ENCODE results near the gene MESP2. TPM values are rescaled to one million over a fixed set of nuclear protein-coding genes. Genes with fewer than 3 reads are reported as not detected.

Gene MESP2
- total and polyA plus RNA-seq, 2 of the 8 experiments (the other 6 are each of a cell fraction or from before 2014, with no cell fraction given) = 0.35 to 0.80 TPM

DNA sequence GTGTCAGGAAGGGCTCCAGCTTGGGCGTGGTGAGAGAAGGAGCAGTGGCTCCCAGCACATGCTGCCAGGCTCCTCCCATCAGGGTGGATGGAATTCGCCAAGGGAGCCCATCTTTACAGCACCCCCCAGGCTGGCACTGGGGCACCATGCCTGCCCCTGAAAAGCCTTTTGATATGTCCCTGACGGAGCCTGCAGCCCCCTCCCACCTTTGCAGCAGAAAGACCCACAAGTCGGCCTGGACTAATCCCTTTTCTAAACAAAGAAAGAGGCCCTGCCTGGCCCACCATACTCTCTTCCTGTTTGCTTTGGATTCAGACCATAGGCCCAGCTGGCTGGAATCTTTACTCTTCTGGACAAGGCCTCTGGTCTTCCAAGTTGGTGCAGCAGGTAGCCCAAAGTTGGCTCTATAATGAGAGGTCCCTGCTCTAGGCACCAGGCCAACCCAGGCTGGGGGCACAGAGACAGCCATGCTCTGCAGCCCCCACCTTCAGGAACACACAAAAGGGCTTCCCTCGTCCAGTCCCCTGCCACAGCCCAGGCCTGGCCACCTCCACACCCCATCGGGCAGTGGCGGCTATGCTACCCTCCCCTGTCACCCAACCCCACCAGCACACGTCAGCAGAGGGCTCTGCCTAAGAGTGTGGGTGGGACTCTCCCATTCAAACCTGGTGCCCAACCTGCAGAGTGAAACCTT lies 33.1 kb downstream of the MESP2 start:
- Histone ChIP-seq H4K8ac (ENCODE audit: extremely low read depth, insufficient read depth, low read length) (no peak overlapping the region), H4K91ac (replicated peaks; ENCODE audit: insufficient read length, low read length) (no peak overlapping the region), H3K79me2 (ENCODE audit: control insufficient read depth in 1 of 2, insufficient read depth in 2 of 2, low read length in 2 of 2) (no peaks in the 10 kb centered on the region), H3K27me3 (replicated peaks in 1 of 4; ENCODE audit: control insufficient read depth in 3 of 4, extremely low read depth in 1 of 4, insufficient read depth in 3 of 4, low read length in 3 of 4) (peaks cover 2 to 13% (median 11%) of the 10 kb centered on the region in 4 experiments), H2AK5ac (ENCODE audit: low read depth, low read length) (no peak overlapping the region), H3K9me3 (ENCODE audit: insufficient read depth in 2 of 2, low read depth in 1 of 2, low read length in 1 of 2) (no peaks in the 10 kb centered on the region), H2BK12ac (ENCODE audit: low read depth, low read length) (no peak overlapping the region), H4K20me1 (replicated peaks in 1 of 2; ENCODE audit: control insufficient read depth in 1 of 2, insufficient read depth in 2 of 2, low read length in 2 of 2) (peaks cover 0 to 2% of the 10 kb centered on the region in 2 experiments), H3K23ac (ENCODE audit: insufficient read length) (no peak overlapping the region), H3K9ac (replicated peaks in 1 of 4; ENCODE audit: extremely low read depth in 1 of 4, low read depth in 3 of 4, low read length in 3 of 4) (no peak overlapping the region), H3K14ac (ENCODE audit: insufficient read length) (no peak overlapping the region), H3K79me1 (ENCODE audit: low read depth, low read length) (no peaks in the 10 kb centered on the region), H2AFZ (ENCODE audit: low read length) (no peak overlapping the region), H2BK15ac (ENCODE audit: low read length) (0 out of 2 replicates have a peak overlapping the region, but pooled peaks have one; percentile 53), H4K5ac (ENCODE audit: insufficient read length, low read depth, low read length) (no peak overlapping the region), H3K4me2 (ENCODE audit: insufficient read depth in 1 of 2, low read depth in 2 of 2, low read length in 2 of 2) (no peak overlapping the region), H3K23me2 (ENCODE audit: low read depth, low read length) (no peaks in the 10 kb centered on the region; the same call in 1 of the 2 replicates), H3K4me1 (replicated peaks in 1 of 4; ENCODE audit: control insufficient read depth in 3 of 4, insufficient read depth in 4 of 4, low read length in 3 of 4) (peaks cover 0 to 19% (median 1%) of the 10 kb centered on the region in 4 experiments; a peak in 3 of 7 replicates), H3K4me3 (ENCODE audit: extremely low read depth in 1 of 4, insufficient read depth in 2 of 4, low read depth in 3 of 4, low read length in 4 of 4) (no peak overlapping the region), H2BK5ac (ENCODE audit: low read depth, low read length) (no peak overlapping the region), H3K18ac (ENCODE audit: extremely low read depth, low read length) (no peak overlapping the region), H2BK120ac (replicated peaks; ENCODE audit: low read depth, low read length) (no peak overlapping the region), H3K4ac (replicated peaks; ENCODE audit: insufficient read length, low read depth, low read length) (no peak overlapping the region), H3K56ac (replicated peaks; ENCODE audit: insufficient read length, low read depth, low read length) (no peak overlapping the region), H3K36me3 (ENCODE audit: control insufficient read depth in 2 of 4, insufficient read depth in 4 of 4, low read length in 3 of 4) (no peaks in the 10 kb centered on the region), H2BK20ac (ENCODE audit: low read length) (no peak overlapping the region), H3K27ac (ENCODE audit: low read depth, low read length) (no peak overlapping the region)
- ChIA-PET CTCF (ENCODE audit: partially characterized antibody) (interaction anchor here (0.9 kb wide), 1 partner anchor 66 kb away, joined by 3 read pairs; no protein-coding TSS in a partner anchor), POLR2A (ENCODE audit: partially characterized antibody) (no interaction called here)
- WGBS, 2 experiments (ENCODE audit: extremely low coverage in 1 of 2, insufficient coverage in 1 of 2, insufficient read length in 1 of 2, insufficient replicate concordance in 2 of 2, low coverage in 1 of 2, low lambda C conversion rate in 2 of 2, missing lambda C conversion rate in 1 of 2) = 87% methylated on average over 8 of the region's 8 CpGs; no CpG with 5 or more reads in 1 of the 2 experiments
- TF ChIP-seq, protein P1, sequence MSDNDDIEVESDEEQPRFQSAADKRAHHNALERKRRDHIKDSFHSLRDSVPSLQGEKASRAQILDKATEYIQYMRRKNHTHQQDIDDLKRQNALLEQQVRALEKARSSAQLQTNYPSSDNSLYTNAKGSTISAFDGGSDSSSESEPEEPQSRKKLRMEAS (IDR thresholded peaks at IDR 0.05) = 0 out of 2 replicates have a peak, but pooled peaks have one; percentile 20
- TF ChIP-seq, protein P2, sequence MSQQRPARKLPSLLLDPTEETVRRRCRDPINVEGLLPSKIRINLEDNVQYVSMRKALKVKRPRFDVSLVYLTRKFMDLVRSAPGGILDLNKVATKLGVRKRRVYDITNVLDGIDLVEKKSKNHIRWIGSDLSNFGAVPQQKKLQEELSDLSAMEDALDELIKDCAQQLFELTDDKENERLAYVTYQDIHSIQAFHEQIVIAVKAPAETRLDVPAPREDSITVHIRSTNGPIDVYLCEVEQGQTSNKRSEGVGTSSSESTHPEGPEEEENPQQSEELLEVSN (IDR thresholded peaks at IDR 0.05) = no peak
- TF ChIP-seq RFX5 (IDR thresholded peaks at IDR 0.05; ENCODE audit: borderline replicate concordance, low read depth, low read length) (no peak), EZH2 (IDR thresholded peaks at IDR 0.05; ENCODE audit: low read depth, low read length, severe bottlenecking) (no peak), RXRA (IDR thresholded peaks at IDR 0.05; ENCODE audit: insufficient read depth, low read depth, low read length) (no peak), RNF2 (IDR thresholded peaks at IDR 0.05; ENCODE audit: borderline replicate concordance, low read depth, low read length, missing control alignments, poor library complexity, severe bottlenecking) (no peak)
- FAIRE-seq (no peak), DNase-seq (ENCODE audit: low read depth in 1 of 2, low spot score in 2 of 2) (no peak)
